ENCODE results near the gene ISCA2.

Gene ISCA2

DNA sequence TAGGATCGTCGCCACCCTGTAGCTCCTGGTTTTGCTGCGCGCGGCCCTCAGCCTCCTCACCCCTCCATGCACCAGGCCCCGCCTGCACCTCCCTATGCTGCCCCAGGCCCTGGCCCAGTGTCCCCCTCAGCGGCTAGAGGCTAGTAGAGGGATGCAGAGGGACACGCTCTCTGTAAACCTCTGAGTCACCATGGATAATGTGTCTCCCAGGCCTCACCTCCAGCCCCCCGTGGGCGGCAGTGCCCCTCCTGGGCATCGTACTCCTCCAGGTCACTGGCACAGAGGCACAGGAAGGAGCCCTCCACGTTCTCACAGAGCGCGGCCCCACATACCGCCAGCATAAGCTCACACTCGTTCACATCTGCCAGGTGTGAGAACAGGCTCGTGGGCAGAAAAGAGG, 12.3 kb downstream of the ISCA2 start:
- no peak overlapping the region for H3K4me3 ChIP-seq (ENCODE audit: low read depth, low read length)
- no peak for DNase-seq (ENCODE audit: low read depth, low spot score)
- TF ChIP-seq CTCF (IDR thresholded peaks at IDR 0.05; ENCODE audit: low read depth, low read length) = no peak
- in situ Hi-C loops (cut with HindIII; ENCODE audit: low sequenced_read_pairs) = no loop called here

GRCh38 chr14:74506411-74506851, 12.9 kb downstream of the ISCA2 start:
- no peak for TF ChIP-seq CTCF (IDR thresholded peaks at IDR 0.05; ENCODE audit: low read depth, low read length)
- H3K4me3 ChIP-seq (ENCODE audit: low read depth, low read length) = no peak overlapping the region
- DNase-seq (ENCODE audit: low read depth, low spot score) = no peak
- in situ Hi-C loops (cut with HindIII; ENCODE audit: low sequenced_read_pairs) = no loop called here

DNA sequence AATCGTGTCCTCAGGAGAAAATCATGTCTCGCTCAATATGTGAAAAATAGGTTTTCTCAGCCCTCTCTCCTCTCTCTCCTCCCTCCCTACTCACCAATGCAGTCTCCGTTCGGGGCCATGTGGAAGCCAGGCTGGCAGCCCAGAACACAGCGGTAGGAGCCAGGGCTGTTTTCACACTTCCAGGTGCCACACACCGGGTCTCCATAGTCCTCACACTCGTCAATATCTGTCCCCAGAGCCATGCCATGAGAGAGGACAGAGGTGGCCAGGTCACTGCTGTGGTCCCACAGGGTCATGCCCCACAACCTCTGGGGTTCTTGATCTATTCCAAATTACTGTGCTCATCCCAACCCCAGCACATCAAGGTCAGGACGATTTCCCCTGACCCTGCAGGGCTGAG, 13.5 kb downstream of the ISCA2 start:
- in situ Hi-C loops (cut with HindIII; ENCODE audit: low sequenced_read_pairs) = no loop called here
- DNase-seq (ENCODE audit: low read depth, low spot score) = no peak
- TF ChIP-seq CTCF (IDR thresholded peaks at IDR 0.05; ENCODE audit: low read depth, low read length) = no peak
- H3K4me3 ChIP-seq (ENCODE audit: low read depth, low read length) = no peak overlapping the region

GRCh38 chr14:74507840-74508239, 14.3 kb downstream of the ISCA2 start:
- no peak overlapping the region for H3K4me3 ChIP-seq (ENCODE audit: low read depth, low read length)
- DNase-seq (ENCODE audit: low read depth, low spot score) = no peak
- TF ChIP-seq CTCF (IDR thresholded peaks at IDR 0.05; ENCODE audit: low read depth, low read length) = no peak
- in situ Hi-C loops (cut with HindIII; ENCODE audit: low sequenced_read_pairs) = no loop called here

- no peak for DNase-seq (ENCODE audit: low read depth, low spot score)
- no peak overlapping the region for H3K4me3 ChIP-seq (ENCODE audit: low read depth, low read length)
- in situ Hi-C loops (cut with HindIII; ENCODE audit: low sequenced_read_pairs) = no loop called here
- TF ChIP-seq CTCF (IDR thresholded peaks at IDR 0.05; ENCODE audit: low read depth, low read length) = peak; percentile 73
These were observed 14.7 kb downstream of the ISCA2 start for GRCh38 chr14:74508292-74508731.

- TF ChIP-seq CTCF (IDR thresholded peaks at IDR 0.05; ENCODE audit: low read depth, low read length) = no peak
- no peak overlapping the region for H3K4me3 ChIP-seq (ENCODE audit: low read depth, low read length)
- in situ Hi-C loops (cut with HindIII; ENCODE audit: low sequenced_read_pairs) = no loop called here
- no peak for DNase-seq (ENCODE audit: low read depth, low spot score)
These were observed 15.4 kb downstream of the ISCA2 start for GRCh38 chr14:74508844-74509428.
